Measurements from ENCODE around the gene UBE2E2.

Gene UBE2E2

DNA sequence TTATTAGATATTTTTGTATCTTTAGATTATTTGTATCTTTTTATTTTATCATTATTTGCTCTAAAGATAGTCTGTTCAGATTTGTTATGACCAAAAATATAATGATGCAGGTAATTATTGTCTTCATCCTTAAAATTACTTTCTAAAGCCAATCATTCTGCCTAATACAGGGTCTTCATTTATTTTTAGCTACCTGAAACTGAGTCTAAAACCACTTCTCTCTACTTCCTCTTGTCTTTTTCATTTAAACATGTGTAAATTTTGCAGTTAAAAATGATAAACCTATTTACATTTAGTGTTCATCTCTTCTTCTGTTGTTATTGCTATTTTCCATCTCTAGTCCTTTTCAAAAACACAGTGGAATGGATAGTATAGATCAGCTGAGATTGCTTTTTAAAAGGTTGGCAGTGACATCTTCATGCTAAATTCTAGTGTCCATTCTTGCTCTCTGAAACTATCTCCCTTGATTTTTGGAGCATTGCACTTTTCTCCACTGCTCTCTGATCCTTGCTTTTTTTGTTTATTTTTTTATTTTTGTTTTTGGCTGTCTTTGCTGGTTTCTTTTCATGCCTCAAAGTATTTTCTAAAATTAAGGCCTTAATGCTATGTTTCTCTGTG lies 91.8 kb downstream of the UBE2E2 start:
- no peaks in the 10 kb centered on the region for H3K9me3 ChIP-seq (ENCODE audit: control insufficient read depth, insufficient read depth, low read length)
- no peak overlapping the region for H3K9ac ChIP-seq (ENCODE audit: low read depth, low read length)
- no peaks in the 10 kb centered on the region for H3K4me1 ChIP-seq (ENCODE audit: insufficient read depth, low read length)
- no peaks in the 10 kb centered on the region for H3K36me3 ChIP-seq (ENCODE audit: insufficient read depth, low read length)

DNA sequence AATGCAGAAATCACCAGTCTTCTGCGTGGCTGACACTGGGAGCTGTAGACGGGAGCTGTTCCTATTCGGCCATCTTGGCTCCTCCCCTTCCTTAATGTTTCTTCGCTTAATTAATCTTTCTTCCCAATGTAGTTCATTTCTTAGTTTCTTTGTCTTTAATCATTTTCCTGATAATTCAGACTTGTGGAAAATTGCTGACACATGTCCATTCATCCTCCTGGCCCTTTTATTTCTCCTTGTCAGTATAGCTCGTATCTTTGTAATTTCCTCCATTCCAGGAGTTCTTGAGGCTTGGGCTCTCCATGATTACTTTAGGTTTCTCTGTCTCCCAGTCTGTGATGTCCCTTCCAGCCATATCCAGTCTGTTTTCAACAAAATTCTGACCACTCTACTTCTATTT lies 98.7 kb downstream of the UBE2E2 start:
- Histone ChIP-seq H3K36me3 (ENCODE audit: insufficient read depth, low read length) (no peaks in the 10 kb centered on the region), H3K9ac (ENCODE audit: low read depth, low read length) (no peak overlapping the region), H3K4me1 (ENCODE audit: insufficient read depth, low read length) (no peaks in the 10 kb centered on the region), H3K9me3 (ENCODE audit: control insufficient read depth, insufficient read depth, low read length) (no peaks in the 10 kb centered on the region)

DNA sequence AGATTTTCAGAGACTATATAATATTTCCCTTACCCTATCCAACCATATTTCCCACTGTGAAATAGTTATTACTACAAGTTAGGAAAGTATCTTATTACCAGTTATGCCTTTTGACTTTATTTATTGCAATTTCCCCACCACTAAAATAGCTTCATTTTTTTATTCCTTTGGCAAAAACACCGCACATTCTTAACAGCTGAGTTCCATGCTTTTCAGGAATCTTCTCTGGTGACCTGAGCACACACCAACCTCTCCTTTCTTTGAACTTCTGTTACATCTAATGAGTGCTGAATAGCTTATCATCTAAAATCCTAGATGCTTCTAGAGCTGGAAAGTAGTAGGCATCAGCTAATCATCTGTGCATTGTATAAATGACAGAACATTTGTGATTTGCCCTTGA lies 99.1 kb downstream of the UBE2E2 start:
- Histone ChIP-seq H3K4me1 (ENCODE audit: insufficient read depth, low read length) (no peaks in the 10 kb centered on the region), H3K9me3 (ENCODE audit: control insufficient read depth, insufficient read depth, low read length) (no peaks in the 10 kb centered on the region), H3K36me3 (ENCODE audit: insufficient read depth, low read length) (no peaks in the 10 kb centered on the region), H3K9ac (ENCODE audit: low read depth, low read length) (no peak overlapping the region)

DNA sequence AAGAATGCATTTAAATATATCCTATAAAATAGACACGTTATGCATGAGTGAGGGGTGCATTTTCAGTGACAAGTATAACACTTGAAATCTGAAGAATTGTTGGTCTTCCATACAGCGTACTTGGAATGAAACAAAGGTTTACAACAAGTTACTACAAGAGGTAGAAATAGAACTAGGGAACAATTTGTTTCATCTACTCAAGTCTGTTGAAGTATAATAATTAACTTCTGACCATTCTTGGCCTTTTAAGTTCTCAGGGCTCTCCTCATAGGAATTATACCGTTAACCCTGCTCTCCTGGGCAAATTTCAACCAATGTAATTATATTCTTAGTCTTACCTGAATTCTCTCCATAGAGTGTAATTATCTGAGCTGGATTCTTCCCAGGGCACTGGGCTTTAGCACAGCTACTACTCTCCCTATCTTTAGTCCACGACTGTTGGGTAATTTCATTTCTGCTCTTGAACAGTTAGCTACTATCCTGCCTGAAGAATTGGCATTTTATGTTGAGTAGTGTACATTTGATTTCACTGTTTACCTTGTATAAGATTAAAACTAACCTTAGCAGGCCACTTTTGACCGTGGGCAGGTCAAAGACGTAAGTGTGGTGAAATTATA lies 100.6 kb downstream of the UBE2E2 start:
- H3K36me3 ChIP-seq (ENCODE audit: insufficient read depth, low read length), result no peaks in the 10 kb centered on the region
- no peak overlapping the region for H3K9ac ChIP-seq (ENCODE audit: low read depth, low read length)
- no peaks in the 10 kb centered on the region for H3K4me1 ChIP-seq (ENCODE audit: insufficient read depth, low read length)
- no peaks in the 10 kb centered on the region for H3K9me3 ChIP-seq (ENCODE audit: control insufficient read depth, insufficient read depth, low read length)

GRCh38 chr3:23304424-23304823 lies 101.3 kb downstream of the UBE2E2 start:
- H3K36me3 ChIP-seq (ENCODE audit: insufficient read depth, low read length), result no peaks in the 10 kb centered on the region
- H3K9me3 ChIP-seq (ENCODE audit: control insufficient read depth, insufficient read depth, low read length), result no peaks in the 10 kb centered on the region; the same call in 1 of the 2 replicates
- no peaks in the 10 kb centered on the region for H3K4me1 ChIP-seq (ENCODE audit: insufficient read depth, low read length)
- H3K9ac ChIP-seq (ENCODE audit: low read depth, low read length), result no peak overlapping the region

GRCh38 chr3:23308986-23309625 lies 106.0 kb downstream of the UBE2E2 start:
- Histone ChIP-seq H3K4me1 (ENCODE audit: insufficient read depth, low read length) (no peaks in the 10 kb centered on the region), H3K9me3 (ENCODE audit: control insufficient read depth, insufficient read depth, low read length) (no peaks in the 10 kb centered on the region; the same call in 1 of the 2 replicates), H3K9ac (ENCODE audit: low read depth, low read length) (no peak overlapping the region), H3K36me3 (ENCODE audit: insufficient read depth, low read length) (no peaks in the 10 kb centered on the region)

DNA sequence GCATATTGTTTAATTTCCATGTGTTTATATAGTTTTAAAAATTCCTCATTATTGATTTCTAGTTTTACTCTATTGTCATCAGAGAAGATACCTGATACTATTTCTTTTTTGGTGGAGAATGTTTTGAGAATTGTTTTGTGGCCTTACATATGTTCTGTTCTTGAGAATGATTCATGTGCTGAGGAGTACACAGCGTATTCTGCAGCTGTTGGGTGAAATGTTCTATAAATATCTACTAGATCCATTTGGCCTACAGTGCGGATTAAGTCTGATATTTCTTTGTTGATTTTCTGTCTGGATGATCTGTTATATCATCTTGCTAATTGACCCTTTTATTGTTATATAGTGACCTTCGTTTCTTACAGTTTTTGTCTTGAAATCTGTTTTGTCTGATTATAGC lies 109.7 kb downstream of the UBE2E2 start:
- H3K4me1 ChIP-seq (ENCODE audit: insufficient read depth, low read length), result no peaks in the 10 kb centered on the region
- H3K9me3 ChIP-seq (ENCODE audit: control insufficient read depth, insufficient read depth, low read length), result peaks cover 5% of the 10 kb centered on the region
- H3K9ac ChIP-seq (ENCODE audit: low read depth, low read length), result no peak overlapping the region
- no peaks in the 10 kb centered on the region for H3K36me3 ChIP-seq (ENCODE audit: insufficient read depth, low read length)

- no peak overlapping the region for H3K9ac ChIP-seq (ENCODE audit: low read depth, low read length)
- peaks cover 5% of the 10 kb centered on the region for H3K9me3 ChIP-seq (ENCODE audit: control insufficient read depth, insufficient read depth, low read length)
- no peaks in the 10 kb centered on the region for H3K4me1 ChIP-seq (ENCODE audit: insufficient read depth, low read length)
- no peaks in the 10 kb centered on the region for H3K36me3 ChIP-seq (ENCODE audit: insufficient read depth, low read length)
Observed at GRCh38 chr3:23314981-23315762, 112.0 kb downstream of the UBE2E2 start.

DNA sequence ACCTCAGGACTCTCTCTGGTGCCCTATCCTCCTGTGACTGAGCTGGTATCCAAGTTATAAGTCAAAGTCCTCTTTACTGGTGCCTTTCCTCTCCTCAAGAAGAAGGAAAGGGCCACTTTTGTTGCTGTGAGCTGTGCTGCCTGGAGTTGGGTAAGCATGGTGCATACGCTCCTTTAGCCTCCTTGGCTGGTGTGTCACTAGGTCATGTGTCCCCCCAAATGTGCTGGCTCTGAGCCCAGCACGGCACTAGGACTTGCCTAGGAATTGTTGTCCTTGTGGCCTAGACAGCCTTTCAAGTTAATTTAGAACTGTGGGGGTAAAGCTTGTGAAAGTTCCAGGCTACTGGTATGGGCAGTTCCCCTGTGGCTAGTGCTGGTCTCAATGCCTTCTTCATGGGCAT lies 113.8 kb downstream of the UBE2E2 start:
- no peaks in the 10 kb centered on the region for H3K4me1 ChIP-seq (ENCODE audit: insufficient read depth, low read length)
- H3K9me3 ChIP-seq (ENCODE audit: control insufficient read depth, insufficient read depth, low read length), result peaks cover 5% of the 10 kb centered on the region
- no peak overlapping the region for H3K9ac ChIP-seq (ENCODE audit: low read depth, low read length)
- H3K36me3 ChIP-seq (ENCODE audit: insufficient read depth, low read length), result no peaks in the 10 kb centered on the region

GRCh38 chr3:23319366-23320312 lies 116.5 kb downstream of the UBE2E2 start:
- Histone ChIP-seq H3K9me3 (ENCODE audit: control insufficient read depth, insufficient read depth, low read length) (peaks cover 5% of the 10 kb centered on the region), H3K4me1 (ENCODE audit: insufficient read depth, low read length) (no peaks in the 10 kb centered on the region), H3K36me3 (ENCODE audit: insufficient read depth, low read length) (no peaks in the 10 kb centered on the region), H3K9ac (ENCODE audit: low read depth, low read length) (no peak overlapping the region)

- Histone ChIP-seq H3K36me3 (ENCODE audit: insufficient read depth, low read length) (no peaks in the 10 kb centered on the region), H3K9me3 (ENCODE audit: control insufficient read depth, insufficient read depth, low read length) (peaks cover 5% of the 10 kb centered on the region), H3K9ac (ENCODE audit: low read depth, low read length) (no peak overlapping the region), H3K4me1 (ENCODE audit: insufficient read depth, low read length) (no peaks in the 10 kb centered on the region)
Observed at GRCh38 chr3:23320586-23321570, 117.8 kb downstream of the UBE2E2 start.

DNA sequence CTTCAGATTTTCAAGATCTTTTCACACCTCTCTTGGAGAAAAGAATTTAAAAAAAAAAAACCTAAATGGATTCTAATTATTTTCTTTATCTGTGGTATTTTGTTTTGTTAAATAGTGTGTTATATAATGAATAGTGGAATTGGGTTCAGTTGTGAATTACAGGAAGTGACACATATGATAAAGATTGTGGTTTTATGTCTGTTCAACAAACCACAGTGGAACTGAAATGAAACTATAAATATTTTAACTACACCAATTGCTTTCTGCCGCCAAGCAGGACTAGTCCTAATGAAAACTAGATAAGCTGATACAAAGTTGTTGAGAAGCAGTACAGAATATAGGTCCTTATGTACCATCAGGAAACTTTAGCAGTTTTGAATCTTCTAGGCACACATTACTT lies 121.6 kb downstream of the UBE2E2 start:
- Histone ChIP-seq H3K9ac (ENCODE audit: low read depth, low read length) (no peak overlapping the region), H3K36me3 (ENCODE audit: insufficient read depth, low read length) (no peaks in the 10 kb centered on the region), H3K4me1 (ENCODE audit: insufficient read depth, low read length) (no peaks in the 10 kb centered on the region), H3K9me3 (ENCODE audit: control insufficient read depth, insufficient read depth, low read length) (no peaks in the 10 kb centered on the region)

GRCh38 chr3:23325466-23326065 lies 122.4 kb downstream of the UBE2E2 start:
- Histone ChIP-seq H3K36me3 (ENCODE audit: insufficient read depth, low read length) (no peaks in the 10 kb centered on the region), H3K4me1 (ENCODE audit: insufficient read depth, low read length) (no peaks in the 10 kb centered on the region), H3K9ac (ENCODE audit: low read depth, low read length) (no peak overlapping the region), H3K9me3 (ENCODE audit: control insufficient read depth, insufficient read depth, low read length) (no peaks in the 10 kb centered on the region)

Measured in ES-I3 (cell line).